HUDEP-2 (cell line): Measurements from ENCODE around the gene HIRIP3.
"Not testable (repeated sequence)": the region's sequence is repeated elsewhere in the genome, so short reads cannot be mapped to it uniquely, and the experiment has no call there.

ENCODE experiments used
- DNase-seq, 76 experiments: peaks; one replicate each; lab custom pipeline; 2025; ENCODE audit not compliant: unreplicated experiment in 76 of 76; lab: John Stamatoyannopoulos, UW

HIRIP3 gene

DNA sequence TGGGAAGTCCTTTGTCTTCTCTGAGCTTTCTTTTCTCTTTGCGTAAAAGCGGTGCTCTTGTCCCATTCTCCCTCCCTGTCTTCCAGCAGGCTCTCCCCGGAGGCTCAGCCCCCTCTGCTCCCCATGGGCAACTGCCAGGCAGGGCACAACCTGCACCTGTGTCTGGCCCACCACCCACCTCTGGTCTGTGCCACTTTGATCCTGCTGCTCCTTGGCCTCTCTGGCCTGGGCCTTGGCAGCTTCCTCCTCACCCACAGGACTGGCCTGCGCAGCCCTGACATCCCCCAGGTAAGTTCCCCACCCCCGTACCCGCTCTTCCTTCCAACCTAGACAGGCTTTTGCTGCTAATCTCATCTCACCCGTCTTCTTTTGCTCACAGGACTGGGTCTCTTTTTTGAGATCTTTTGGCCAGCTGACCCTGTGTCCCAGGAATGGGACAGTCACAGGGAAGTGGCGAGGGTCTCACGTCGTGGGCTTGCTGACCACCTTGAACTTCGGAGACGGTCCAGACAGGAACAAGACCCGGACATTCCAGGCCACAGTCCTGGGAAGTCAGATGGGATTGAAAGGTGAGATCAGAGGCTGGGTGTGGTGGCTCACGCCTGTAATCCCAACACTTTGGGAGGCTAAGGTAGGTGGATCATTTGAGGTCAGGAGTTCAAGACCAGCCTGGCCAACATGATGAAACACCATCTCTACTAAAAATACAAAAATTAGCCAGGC, 32.2 kb downstream of the HIRIP3 start:
- no peak for DNase-seq

DNA sequence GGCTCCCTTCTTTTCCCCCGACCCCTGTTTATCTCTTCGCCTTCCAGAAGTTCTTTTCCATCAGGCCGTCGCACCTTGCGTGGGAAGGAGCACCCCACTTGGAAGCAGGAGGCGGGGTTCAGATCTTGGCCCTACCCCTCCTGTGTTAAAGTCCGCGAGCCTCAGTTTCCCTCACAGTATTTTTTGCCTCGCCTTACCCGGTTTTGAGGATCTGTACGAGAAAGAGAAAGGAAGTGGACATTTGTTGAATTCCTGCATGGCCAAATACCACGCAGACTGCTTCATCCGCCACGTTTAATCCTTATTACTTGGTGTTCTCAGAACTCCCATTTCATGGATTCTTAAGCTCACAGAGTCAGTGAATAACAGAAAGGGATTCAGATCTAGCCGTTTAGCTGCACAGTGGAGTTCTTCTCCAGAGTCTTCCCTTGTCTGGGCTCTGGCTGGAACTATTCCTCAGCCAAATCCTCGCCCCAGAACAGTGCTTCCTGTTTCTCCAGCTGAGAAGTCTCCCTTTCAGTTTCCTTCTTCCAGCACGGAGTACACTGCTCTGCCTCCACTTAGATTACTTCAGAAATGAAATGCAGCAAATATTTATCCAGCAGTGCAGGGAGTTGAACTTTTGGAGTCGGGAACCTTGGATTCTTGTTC, 32.9 kb downstream of the HIRIP3 start:
- DNase-seq: no peak

DNA sequence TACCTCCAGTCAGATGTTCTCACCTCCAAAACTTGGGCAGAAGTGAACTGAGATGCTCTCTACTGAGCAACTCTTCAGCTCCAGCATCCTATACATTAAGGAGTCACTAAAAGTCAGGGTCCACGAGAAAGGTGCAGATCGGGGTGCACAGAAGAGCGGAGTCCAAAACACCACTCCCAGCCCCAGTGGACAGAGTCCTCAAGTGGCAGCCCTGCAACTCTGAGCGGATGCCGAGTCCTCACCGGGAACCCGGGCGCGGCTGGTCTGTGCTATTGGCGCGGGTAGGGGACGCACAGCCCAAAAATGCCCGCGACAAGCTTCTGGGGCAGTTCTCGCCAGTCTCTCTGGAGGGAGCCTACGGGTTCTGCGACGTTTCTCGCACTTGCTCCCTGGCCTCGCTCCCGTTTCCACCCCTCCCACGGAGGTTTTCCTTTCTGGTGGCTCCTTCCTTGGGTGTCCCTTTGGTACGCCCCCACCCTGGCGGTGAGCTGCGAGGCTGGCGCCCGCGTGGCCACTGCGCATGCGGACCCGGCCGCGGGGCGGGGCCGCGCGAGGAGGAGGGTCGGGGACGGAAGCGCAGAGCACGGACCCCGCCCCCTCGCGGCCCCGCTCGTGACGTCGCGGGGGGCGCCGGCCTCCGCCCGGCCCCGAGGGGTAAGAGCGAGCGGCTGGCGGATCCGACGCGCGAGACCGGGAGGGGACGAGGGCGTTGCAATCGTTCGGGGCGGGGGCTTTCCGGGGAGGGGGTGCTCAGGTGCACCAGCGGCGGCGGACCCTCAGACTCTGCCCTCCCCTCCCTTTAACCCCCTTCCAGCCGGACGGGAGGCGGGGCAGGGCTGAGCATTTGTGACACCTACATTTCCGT, 33.7 kb downstream of the HIRIP3 start, which contains the start of gene TMEM219:
Gene TMEM219, plus strand, starts transcription at position 601 of the 865 bp plus-strand sequence. CDS start 1,065 bp downstream, outside the sequence.
- peak in 73 of 76 experiments; percentile 43 to 93 (median 81) for DNase-seq

DNA sequence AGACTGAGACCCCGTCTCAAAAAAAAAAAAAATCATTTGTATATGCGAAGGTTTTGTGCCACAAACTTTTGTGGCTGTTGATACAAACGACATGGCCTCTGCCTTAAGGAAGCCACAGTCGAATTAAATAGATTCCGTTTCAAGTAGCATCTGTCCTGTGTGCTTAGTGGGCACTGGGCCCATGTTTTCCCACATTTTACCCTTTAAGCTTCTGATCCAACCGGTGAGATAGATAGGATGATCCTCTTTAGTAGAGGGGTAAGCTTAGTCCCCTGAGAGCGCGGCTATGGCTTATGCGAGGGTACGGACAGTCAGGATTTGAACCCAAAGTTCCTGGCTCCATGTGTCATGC, 34.3 kb downstream of the HIRIP3 start:
- DNase-seq: no peak

DNA sequence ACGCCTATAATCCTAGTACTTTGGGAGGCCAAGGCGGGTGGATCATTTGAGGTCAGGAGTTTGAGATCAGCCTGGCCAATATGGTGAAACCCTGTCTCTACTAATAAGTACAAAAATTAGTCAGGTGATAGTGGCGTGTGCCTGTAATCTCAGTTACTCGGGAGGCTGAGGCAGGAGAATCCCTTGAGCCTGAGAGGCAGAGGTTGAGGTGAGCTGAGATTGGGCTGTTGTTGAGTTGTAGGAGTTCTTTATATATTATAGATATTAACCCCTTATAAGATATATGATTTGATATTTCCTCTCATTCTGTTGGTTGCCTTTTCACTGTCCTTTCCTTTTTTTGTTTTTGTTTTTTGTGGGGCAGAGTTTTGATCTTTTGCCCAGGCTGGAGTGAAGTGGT, 35.6 kb downstream of the HIRIP3 start:
- not testable (repeated sequence) for DNase-seq

DNA sequence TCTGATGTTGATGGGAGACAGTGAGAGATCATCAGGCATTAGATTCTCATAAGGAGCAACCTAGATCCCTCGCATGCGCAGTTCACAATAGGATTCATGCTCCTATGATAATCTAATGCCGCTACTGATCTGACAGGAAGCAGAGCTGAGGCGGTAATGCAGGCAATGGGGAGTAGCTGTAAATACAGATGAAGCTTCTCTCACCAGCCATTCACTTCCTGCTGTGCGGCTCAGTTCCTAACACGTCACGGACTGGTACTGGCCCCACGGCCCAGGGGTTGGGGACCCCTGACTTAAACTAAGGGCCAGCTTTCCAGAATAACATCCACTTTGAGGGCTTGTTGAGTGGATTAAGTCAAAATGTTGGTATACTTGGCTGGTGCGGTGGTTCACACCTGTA, 36.1 kb downstream of the HIRIP3 start:
- no peak for DNase-seq

DNA sequence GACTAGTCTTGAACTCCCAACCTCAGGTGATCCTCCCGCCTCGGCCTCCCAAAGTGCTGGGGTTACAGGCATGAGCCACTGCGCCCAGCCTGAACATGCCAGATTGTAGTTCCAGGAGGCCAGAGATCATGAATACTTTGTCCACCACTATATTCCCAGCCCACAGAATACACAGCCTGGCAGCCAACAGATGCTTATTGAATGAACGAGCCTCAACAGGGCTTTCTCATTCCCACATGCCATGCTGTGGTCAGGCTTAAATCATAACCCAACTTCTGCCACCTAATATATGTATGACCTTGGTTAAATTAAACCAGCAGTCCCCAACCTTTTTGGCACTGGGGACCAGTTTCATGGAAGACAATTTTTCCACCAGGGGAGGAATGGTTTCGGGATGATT, 36.7 kb downstream of the HIRIP3 start:
- no peak for DNase-seq

DNA sequence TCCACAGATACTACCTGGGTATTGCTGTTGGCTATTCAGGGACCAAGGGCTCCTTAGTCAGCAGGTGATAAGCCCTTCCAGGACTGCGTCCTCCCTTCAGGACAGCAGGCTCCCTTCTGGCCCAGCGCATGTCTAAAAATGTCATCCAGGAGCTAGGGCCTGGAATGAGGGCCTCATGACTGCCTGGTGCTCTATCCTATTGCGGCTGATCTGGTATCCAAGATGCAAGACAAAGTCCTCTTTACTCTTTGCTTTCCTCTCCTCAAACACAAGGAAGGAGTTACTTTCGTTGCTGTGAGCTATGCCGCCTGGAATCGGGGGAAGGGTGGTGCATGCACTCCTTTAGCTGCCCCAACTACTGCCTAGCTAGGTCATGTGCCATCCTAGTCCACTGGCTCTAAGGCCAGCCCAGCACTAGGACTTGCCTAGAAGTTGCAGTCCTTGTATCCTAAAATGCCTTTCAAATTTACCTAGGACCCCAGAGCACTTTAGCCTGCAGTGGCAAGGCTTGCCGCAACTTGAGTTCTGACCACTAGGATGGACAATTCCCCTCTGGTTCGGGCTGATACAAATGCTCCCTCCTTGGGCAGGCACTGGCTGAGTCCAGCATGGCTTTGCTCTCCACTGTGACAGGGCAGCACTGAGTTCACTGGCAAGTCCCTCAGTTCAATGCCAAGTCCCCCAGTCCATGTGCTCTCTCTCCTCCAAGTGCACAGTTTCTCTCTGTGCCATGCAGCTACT, 43.6 kb downstream of the HIRIP3 start:
- no peak for DNase-seq

DNA sequence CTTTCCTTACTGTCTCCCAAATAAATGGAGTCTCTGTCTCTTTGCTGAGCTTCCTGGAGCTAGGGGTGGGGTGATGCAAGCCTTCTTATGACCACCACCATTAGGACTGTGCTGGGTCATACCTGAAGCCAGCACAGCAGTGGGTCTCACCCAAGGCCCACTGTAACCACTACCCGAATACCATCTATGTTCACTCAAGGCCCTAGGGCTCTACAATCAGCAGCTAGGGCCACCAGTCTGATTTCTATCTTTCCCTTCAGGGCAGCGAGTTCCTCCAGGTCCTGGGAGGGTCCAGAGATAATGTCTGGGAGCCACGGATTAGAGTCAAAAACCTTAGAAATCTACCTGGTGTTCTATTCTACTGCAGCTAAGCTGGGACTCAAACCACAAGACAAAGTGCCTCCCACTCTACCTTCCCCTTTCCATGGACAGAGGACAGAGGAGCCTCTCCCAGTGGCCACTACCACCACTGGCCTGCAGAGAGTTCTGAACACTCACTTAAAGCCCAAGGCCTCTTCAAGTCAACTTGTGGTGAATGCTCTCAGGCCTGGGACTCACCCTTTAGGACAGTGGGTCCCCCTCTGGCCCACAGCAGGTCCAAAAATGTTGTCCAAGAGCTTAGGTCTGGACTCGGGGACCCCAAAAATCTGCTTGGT, 44.5 kb downstream of the HIRIP3 start:
- no peak for DNase-seq

DNA sequence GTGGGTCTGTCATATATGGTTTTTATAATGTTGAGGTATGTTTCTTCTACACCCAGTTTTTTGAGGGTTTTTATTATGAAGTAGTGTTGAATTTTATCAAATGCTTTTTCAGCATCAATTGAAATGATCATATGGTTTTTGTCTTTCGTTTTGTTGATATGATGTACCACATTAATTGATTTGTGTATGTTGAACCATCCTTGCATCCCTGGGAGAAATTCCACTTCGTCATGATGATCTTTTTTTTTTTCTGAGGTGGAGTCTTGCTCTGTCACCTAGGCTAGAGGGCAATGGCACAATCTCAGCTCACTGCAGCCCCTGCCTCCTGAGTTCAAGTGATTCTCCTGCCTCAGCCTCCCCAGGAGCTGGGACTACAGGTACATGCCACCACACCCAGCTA, 47.5 kb downstream of the HIRIP3 start:
- no peak for DNase-seq

DNA sequence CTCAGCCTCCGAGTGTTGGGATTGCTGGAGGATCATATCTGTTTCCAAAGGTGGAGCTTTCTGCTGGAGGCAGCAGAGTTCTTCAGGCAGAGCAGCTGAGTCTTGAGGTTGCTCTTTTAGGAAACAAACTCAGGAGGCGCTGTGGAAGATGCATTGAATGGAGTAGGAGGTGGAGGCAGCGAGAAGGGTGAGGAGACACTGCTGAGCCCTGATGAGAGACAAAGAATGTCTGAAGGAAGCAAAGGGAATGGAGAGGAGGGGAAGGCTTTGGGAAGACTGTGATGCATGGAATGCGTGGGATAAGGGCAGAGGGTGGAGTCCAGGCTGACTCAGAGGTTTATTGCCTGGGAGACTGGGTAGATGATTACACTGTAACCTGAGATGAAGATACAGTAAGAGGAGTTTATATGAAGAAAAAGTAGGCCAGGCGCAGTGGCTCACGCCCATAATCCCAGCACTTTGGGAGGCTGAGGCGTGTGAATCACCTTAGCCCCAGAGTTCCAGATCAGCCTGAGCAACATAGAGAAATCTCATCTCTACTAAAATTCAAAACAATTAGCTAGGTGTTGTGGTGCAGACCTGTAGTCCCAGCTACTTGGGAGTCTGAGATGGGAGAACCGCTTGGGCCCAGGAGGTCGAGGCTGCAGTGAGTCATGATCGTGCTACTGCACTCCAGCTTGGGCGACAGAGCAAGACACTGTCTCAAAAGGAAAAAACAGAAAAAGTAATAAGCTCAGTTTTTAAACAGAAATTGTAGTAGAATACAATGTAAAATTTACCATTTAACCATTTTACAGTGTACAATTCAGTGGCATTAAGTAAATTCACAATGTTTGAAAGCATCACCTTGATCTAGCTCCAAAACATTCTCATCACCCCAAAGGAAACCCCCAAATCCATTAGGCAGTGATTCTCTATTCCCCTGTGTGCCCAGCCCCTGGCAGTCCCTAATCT, 51.3 kb downstream of the HIRIP3 start:
- DNase-seq: peak in 28 of 76 experiments; percentile 8 to 68 (median 42)
